Subcutaneous adipose tissue (tissue), 4 donors: Measurements from ENCODE around the gene SULT6B1. TPM values are rescaled to one million over a fixed set of nuclear protein-coding genes. Genes with fewer than 3 reads are reported as not detected.

Source experiments
- total RNA-seq, 4 donors: library from RNA; depleted of rRNA; stranded (reverse); fragments of >200 nt; gene quantifications; one replicate each; pipeline ENCODE4 v1.1.0, GENCODE V29; 2016
- TF ChIP-seq, protein P1 (sequence below): fragments of 450-650 bp; IDR thresholded peaks from one replicate; pipeline ENCODE4 v1.5.1; 2016; ENCODE audit warnings: low read depth, mild to moderate bottlenecking, control low read depth, antibody characterized with exemption, moderate library complexity

SULT6B1 gene
- total RNA-seq, 4 donors from 2014 or later, result not detected

DNA sequence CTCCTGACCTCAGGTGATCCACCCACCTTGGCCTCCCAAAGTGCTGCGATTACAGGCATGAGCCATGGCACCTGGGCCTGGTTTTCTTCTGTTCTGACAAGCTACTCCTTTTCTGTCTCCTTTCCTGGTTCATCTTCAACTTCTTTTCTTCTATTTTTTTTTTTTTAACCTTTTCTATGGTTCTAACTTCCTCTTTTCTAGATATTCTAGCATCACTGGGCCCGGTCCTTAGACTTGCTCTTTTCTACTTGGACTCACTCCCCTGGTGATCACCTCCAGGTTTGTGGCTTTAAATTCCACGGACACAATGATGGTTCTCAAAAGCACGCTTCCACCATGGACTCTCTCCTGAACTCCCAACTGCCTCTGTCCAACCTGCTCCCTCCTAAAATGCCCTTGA, 33.7 kb downstream of the SULT6B1 start:
- TF ChIP-seq, protein P1, sequence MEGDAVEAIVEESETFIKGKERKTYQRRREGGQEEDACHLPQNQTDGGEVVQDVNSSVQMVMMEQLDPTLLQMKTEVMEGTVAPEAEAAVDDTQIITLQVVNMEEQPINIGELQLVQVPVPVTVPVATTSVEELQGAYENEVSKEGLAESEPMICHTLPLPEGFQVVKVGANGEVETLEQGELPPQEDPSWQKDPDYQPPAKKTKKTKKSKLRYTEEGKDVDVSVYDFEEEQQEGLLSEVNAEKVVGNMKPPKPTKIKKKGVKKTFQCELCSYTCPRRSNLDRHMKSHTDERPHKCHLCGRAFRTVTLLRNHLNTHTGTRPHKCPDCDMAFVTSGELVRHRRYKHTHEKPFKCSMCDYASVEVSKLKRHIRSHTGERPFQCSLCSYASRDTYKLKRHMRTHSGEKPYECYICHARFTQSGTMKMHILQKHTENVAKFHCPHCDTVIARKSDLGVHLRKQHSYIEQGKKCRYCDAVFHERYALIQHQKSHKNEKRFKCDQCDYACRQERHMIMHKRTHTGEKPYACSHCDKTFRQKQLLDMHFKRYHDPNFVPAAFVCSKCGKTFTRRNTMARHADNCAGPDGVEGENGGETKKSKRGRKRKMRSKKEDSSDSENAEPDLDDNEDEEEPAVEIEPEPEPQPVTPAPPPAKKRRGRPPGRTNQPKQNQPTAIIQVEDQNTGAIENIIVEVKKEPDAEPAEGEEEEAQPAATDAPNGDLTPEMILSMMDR, result no peak

DNA sequence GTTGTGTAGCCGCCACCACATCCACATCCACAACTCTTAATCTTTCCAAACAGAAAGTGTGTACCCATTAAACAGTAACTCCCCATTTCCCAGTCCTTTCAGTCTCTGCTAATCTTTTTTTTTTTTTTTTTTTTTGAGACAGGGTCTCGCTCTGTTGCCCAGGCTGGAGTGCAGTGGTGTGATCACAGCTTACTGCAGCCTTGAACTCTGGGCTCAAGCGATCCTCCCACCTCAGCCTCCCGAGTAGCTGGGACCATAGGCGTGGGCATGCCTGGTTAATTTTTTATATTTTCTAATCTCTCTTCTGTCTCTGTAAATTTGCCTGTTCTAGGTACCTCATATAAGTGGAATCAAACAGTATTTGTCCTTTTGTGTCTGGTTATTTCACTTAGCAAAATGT, 35.2 kb downstream of the SULT6B1 start:
- TF ChIP-seq, protein P1, result no peak

DNA sequence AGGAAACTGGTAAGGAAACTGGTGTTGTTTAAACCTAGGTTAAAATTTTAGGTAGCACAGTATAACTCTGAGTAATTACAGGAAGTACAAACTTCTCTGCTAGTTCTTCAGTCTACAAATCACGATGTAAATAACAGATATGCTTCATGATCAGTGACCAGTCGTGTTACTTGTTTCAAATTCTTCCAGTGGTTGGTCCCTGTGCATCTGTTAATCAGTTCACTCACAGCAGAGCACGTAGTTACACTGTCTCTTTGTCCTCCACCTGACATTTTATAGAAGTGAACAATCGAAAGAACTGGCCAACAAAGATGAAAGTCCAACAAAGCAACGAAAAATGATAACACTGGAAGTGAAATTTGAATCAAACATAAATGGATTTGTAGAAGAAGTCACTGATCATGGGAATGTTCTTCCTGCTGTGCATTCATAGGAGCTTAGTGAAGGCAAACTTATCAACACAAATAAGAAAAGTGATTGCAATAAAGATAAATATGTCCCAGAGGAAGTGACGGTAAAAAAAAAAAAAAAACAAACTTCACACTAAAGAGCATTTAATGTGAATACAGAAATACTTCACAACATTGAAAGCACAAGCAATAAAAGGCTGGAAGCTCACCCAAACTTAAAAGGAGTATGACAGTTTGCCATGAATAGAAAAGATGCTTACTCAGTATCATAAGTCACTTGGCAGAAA, 38.7 kb downstream of the SULT6B1 start:
- TF ChIP-seq, protein P1, result no peak

DNA sequence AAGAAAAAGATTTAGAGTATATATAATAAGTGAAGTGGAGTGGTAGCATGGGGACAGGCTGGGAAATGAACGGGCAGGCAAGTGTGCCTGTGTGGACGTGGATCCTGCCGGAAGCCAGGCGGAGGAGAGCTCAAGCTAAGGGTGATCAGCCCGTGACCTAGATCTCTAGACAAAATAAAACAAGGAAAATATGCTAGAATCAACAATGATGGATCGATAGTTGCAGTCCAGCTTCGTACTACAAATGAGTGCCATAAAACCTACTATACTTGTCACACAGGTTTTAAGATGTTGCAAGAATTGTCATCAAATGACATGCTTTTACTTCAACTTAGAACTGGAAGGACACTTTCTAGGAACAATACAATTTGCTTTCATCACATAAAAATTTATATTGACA, 40.1 kb downstream of the SULT6B1 start:
- TF ChIP-seq, protein P1, result no peak

DNA sequence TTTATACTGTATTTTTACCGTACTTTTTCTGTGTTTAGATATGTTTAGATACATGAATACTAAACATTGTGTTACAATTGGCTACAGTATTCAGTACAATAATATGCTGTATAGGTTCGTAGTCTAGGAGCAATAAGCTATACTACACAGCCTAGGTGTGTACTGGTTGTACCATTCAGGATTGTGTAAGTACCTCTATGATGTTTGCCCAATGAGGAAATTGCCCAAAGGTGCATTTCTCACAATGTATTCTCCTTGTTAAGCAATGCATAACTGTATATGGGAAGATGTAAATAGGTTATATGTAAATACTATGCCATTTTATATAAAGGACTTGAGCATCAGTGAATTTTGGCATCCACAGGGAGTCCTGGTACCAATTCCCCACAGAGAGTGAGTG, 42.4 kb downstream of the SULT6B1 start:
- TF ChIP-seq, protein P1, result no peak

DNA sequence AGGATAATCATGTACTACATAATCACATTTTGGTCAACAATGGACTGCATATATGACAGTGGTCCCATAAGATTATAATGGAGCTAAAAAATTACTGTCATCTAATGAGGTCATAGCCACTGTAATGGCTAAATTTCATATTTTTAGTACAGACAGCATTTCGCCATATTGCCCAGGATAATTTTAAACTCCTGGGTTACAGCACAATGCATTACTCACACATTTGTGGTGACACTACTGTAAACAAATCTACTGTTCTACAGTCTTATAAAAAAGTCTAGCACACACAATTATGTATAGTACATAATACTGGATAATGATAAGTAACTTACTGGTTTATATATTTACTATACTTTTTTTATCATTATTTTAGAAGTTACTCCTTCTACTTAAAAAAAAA, 44.5 kb downstream of the SULT6B1 start:
- TF ChIP-seq, protein P1, result no peak

DNA sequence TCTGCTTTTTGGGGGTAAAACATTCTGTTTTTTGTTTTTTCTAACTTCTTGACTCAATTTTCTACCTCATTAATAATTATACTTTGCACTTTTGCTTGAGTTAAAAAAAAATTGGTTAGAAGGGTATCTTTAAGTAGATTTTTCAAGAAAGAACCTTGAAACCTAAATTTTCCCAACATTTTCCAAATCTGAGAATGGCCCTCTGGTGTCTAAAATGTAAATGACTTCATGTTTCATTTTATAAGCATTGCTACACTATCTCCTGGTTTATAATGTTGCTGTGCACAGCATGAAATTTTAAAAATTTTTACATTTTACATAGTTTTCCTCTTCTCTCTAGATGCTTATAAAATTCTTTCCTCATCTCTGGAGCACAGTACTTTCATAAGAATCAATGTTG, 45.9 kb downstream of the SULT6B1 start:
- TF ChIP-seq, protein P1, result no peak
